Mesothelial cell of epicardium (in vitro differentiated cells): ENCODE data around the gene GNAZ. TPM values are rescaled to one million over a fixed set of nuclear protein-coding genes. Genes with fewer than 3 reads are reported as not detected.

Experiments used
- DNase-seq, 2 experiments: peaks; one replicate each; pipeline ENCODE4 v3.0.0; 2021; ENCODE audit warnings: low spot score in 2 of 2; ENCODE audit not compliant: unreplicated experiment in 2 of 2
- H3K27ac Mint-ChIP-seq: 2 replicates; pipeline ENCODE4 v1.8.0; 2021; ENCODE audit warnings: mixed read lengths
- H3K27me3 Mint-ChIP-seq: 2 replicates; pipeline ENCODE4 v1.8.0; 2021; ENCODE audit warnings: low read depth, mixed read lengths
- H3K36me3 Mint-ChIP-seq: 2 replicates; pipeline ENCODE4 v1.8.0; 2021; ENCODE audit warnings: mixed read lengths
- H3K4me1 Mint-ChIP-seq: 2 replicates; pipeline ENCODE4 v1.8.0; 2021; ENCODE audit warnings: mixed read lengths
- H3K4me3 Mint-ChIP-seq: 2 replicates; pipeline ENCODE4 v1.8.0; 2021; ENCODE audit warnings: mild to moderate bottlenecking, moderate library complexity, mixed read lengths
- H3K9me3 Mint-ChIP-seq: 2 replicates; pipeline ENCODE4 v1.8.0; 2021; ENCODE audit warnings: mixed read lengths
- total RNA-seq: library from RNA; stranded (reverse); gene quantifications from 3 replicates; pipeline ENCODE4 v1.2.1, GENCODE V29; 2021
- TF ChIP-seq, protein P1 (sequence below): fragments of 200-600 bp; sonication (generic); IDR thresholded peaks from one replicate; pipeline ENCODE4 v1.5.0; 2021; ENCODE audit warnings: antibody characterized with exemption; ENCODE audit not compliant: unreplicated experiment

GNAZ gene
- total RNA-seq, 1 donor from 2014 or later, result 6.5 TPM

DNA sequence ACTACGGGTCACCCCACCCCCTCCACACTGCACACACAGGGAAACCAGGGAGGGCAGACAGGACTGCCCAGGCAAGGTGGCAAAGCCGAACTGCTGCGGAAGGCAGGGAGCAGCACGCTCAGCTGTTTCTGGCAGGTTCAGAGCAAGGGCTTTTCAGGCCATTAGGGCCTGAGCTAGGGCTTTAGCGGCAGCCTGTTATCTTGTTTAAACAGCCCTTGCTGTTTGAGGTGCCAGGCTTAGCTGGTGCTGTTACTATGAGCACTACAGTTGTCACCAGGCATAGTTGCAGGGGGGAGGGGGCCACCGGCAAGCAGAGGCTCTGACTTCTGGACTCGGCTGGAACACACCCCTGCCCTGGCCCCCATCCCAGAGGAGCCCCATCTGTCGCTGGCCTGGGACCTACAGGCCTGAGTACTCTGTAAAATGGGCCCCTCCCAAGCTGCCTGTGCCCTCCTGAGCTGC, 36.6 kb downstream of the GNAZ start:
- H3K27ac Mint-ChIP-seq, result no peak overlapping the region
- H3K36me3 Mint-ChIP-seq, result no peaks in the 10 kb centered on the region
- no peaks in the 10 kb centered on the region for H3K9me3 Mint-ChIP-seq
- no peak for DNase-seq
- H3K4me3 Mint-ChIP-seq, result no peak overlapping the region
- peaks cover 5% of the 10 kb centered on the region for H3K4me1 Mint-ChIP-seq
- TF ChIP-seq, protein P1, sequence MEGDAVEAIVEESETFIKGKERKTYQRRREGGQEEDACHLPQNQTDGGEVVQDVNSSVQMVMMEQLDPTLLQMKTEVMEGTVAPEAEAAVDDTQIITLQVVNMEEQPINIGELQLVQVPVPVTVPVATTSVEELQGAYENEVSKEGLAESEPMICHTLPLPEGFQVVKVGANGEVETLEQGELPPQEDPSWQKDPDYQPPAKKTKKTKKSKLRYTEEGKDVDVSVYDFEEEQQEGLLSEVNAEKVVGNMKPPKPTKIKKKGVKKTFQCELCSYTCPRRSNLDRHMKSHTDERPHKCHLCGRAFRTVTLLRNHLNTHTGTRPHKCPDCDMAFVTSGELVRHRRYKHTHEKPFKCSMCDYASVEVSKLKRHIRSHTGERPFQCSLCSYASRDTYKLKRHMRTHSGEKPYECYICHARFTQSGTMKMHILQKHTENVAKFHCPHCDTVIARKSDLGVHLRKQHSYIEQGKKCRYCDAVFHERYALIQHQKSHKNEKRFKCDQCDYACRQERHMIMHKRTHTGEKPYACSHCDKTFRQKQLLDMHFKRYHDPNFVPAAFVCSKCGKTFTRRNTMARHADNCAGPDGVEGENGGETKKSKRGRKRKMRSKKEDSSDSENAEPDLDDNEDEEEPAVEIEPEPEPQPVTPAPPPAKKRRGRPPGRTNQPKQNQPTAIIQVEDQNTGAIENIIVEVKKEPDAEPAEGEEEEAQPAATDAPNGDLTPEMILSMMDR, result no peak
- H3K27me3 Mint-ChIP-seq, result no peaks in the 10 kb centered on the region

DNA sequence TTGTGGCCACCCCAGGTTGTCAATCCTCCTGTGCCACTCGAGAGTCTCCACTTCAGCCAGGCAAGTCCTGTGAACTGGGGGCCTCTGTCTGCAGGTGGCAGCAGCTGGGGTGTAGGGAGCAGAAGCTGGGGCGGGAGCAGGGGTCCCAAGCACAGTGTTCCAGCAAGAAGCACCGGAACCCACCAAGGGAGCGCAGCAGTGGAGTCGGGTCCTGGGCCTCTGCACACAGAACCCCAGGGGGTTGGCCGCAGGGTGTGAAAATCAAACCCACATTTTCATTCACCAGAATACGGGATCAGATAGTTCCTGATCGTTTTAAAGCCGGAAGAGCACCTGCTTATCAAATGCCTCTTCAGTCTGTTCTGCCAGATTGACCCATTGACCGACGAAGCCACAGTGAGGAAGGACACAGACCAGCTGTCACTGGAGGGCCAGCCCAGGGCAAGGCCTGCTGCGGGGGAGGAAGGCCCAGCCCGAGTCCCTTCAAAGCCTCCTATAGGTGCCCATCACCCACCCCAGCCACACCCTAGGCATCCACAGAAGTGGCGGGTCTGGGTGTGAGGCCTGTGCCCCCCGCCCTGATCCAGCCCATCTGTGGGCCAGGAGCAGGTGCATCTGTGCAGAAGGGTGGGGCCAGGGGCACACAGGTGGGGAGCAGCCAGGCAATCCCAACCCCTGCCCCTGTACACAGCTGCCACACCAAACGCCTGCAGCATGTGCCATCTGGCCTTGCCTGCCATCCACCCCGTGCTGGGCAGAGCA, 37.3 kb downstream of the GNAZ start:
- no peaks in the 10 kb centered on the region for H3K9me3 Mint-ChIP-seq
- no peaks in the 10 kb centered on the region for H3K27me3 Mint-ChIP-seq

DNA sequence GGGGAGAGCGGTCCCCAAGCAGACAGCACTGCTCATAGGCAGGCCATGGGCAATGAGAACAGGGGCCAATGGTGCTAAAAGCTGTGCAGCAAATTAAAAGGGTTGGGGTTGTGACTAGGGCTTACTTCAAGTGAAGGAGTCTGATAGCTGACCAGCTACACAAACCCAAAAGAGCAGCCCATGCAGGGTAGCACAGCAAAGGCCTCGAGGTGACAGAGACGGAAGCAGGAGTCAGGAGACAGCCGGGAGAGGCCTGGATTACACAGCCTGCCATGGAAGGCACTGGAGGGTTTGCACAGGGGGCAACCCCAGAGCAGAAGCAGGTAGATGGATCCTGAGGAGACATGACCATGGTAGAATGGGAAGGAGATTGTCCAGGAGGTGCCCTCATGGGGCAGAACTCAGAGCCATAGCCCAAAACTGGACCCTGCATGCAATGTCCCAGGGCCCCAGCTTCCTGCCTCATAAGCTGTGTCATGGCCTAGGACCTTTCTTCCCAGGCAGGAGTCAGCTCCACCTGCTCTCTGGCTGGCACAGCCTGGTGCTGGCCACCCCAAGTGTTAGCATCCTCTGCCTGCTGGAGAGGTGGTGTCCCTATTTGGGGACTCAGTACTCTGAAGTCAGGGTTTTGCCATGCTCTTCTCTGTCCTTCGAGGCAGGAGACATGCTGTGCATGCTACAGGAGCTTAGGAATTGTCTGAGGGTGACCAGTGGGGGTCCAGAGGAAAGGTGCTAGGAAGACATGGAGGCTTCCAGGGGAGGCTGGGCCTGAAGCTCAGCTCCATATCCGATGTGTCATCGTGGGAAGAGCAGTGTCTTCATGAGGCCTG, 38.1 kb downstream of the GNAZ start:
- H3K36me3 Mint-ChIP-seq, result no peaks in the 10 kb centered on the region
- no peaks in the 10 kb centered on the region for H3K9me3 Mint-ChIP-seq
- no peak for DNase-seq
- H3K4me1 Mint-ChIP-seq, result peaks cover 11% of the 10 kb centered on the region
- TF ChIP-seq, protein P1, result no peak
- H3K27ac Mint-ChIP-seq, result no peak overlapping the region
- H3K27me3 Mint-ChIP-seq, result no peaks in the 10 kb centered on the region
- no peak overlapping the region for H3K4me3 Mint-ChIP-seq

More for the DNA sequence above, 37.3 kb downstream of the GNAZ start:
- TF ChIP-seq, protein P1, result no peak
- H3K4me3 Mint-ChIP-seq, result no peak overlapping the region
- H3K36me3 Mint-ChIP-seq, result no peaks in the 10 kb centered on the region
- no peak overlapping the region for H3K27ac Mint-ChIP-seq
- peaks cover 5% of the 10 kb centered on the region for H3K4me1 Mint-ChIP-seq
- DNase-seq, result no peak

DNA sequence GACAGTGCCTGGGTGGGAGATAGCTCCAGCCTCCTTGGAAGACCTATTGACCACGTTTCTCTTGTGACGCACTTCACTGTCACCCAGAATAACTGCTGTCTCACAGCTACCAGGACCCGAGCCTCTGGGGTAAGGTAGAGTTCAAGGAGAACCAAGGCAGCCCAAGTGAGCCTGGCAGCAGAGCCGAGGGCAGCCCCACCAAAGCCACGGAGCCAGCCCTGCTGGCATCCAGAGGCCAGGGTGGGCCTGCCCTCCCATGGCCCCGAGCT, 38.7 kb downstream of the GNAZ start:
- Mint-ChIP-seq H3K27me3 (no peaks in the 10 kb centered on the region), H3K4me3 (no peak overlapping the region), H3K27ac (no peak overlapping the region), H3K9me3 (no peaks in the 10 kb centered on the region), H3K36me3 (no peaks in the 10 kb centered on the region), H3K4me1 (peaks cover 11% of the 10 kb centered on the region)
- DNase-seq, result no peak
- TF ChIP-seq, protein P1, result no peak

DNA sequence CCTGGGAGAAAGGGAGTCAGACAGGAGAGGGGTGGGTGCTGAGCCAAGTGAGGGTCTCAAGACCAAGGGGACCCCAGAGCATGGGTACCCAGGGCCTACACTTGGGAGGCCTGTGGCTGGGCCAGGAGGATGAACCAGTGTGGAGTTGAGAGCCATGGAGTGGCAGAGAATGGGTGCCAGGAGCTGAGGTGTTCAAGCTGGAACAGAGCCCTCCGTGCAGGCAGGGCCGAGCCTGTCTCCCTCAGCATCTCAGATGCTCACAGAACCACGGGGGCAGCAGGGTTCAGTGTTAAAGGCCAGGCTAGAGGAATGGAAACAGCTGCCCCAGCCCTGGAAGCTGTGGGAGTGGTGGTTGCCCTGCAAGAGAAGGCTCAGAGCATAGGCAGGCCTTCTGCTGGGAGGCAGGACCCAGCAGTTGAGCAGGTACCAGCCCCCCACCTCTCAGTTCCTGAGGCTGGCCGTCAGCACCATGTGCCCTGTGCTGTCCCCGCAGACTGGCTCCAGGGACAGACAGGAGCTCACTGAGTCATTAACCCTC, 39.2 kb downstream of the GNAZ start:
- H3K36me3 Mint-ChIP-seq, result no peaks in the 10 kb centered on the region
- H3K9me3 Mint-ChIP-seq, result no peaks in the 10 kb centered on the region
- H3K4me1 Mint-ChIP-seq, result peaks cover 11% of the 10 kb centered on the region
- no peak for DNase-seq
- no peak overlapping the region for H3K4me3 Mint-ChIP-seq
- TF ChIP-seq, protein P1, result no peak
- H3K27me3 Mint-ChIP-seq, result no peaks in the 10 kb centered on the region
- H3K27ac Mint-ChIP-seq, result no peak overlapping the region
